H1 (cell line): ENCODE results near the gene MBNL3. TPM values are rescaled to one million over a fixed set of nuclear protein-coding genes. Genes with fewer than 3 reads are reported as not detected.

Source experiments
- CTCF ChIA-PET: fragments of 300-600 bp; sonication (Branson Sonifier 250); formaldehyde crosslinking; loops from one replicate; lab custom pipeline; 2021; ENCODE audit not compliant: partially characterized antibody; lab: Charles Lee
- POLR2A ChIA-PET: fragments of 300-600 bp; sonication (Branson Sonifier 250); formaldehyde crosslinking; loops from one replicate; lab custom pipeline; 2021; ENCODE audit warnings: inconsistent platforms; ENCODE audit not compliant: partially characterized antibody; lab: Charles Lee
- DNase-seq, 2 experiments: peaks; one replicate each; pipeline versions ENCODE4 v3.0.0 to v3.0.0-alpha.2; 2010 to 2022; ENCODE audit warnings: low spot score in 2 of 2, low read depth in 1 of 2, mixed read lengths in 1 of 2
- FAIRE-seq: peaks from 2 replicates; lab custom pipeline; 2011; peaks lifted over from hg19 to GRCh38; lab: Jason Lieb, UNC
- H2AFZ ChIP-seq: 2 replicates; pipeline ENCODE4 v1.8.1; 2012; ENCODE audit warnings: low read length, inconsistent platforms
- H2AK5ac ChIP-seq: 2 replicates; pipeline ENCODE4 v1.6.1; 2013; ENCODE audit warnings: low read depth, low read length
- H2BK120ac ChIP-seq: replicated peaks from 2 replicates; pipeline ENCODE3; 2013; ENCODE audit warnings: low read depth, low read length, inconsistent platforms
- H2BK12ac ChIP-seq: 2 replicates; pipeline ENCODE4 v1.6.1; 2013; ENCODE audit warnings: low read depth, low read length
- H2BK15ac ChIP-seq: 2 replicates; pipeline ENCODE4 v1.6.1; 2013; ENCODE audit warnings: low read length
- H2BK20ac ChIP-seq: 2 replicates; pipeline ENCODE4 v1.6.1; 2013; ENCODE audit warnings: low read length
- H2BK5ac ChIP-seq: 2 replicates; pipeline ENCODE4 v1.6.1; 2013; ENCODE audit warnings: low read depth, low read length
- H3K14ac ChIP-seq: 2 replicates; pipeline ENCODE4 v1.6.1; 2013; ENCODE audit warnings: inconsistent platforms; ENCODE audit not compliant: insufficient read length
- H3K18ac ChIP-seq: 2 replicates; pipeline ENCODE4 v1.6.1; 2013; ENCODE audit warnings: low read length; ENCODE audit errors: extremely low read depth
- H3K23ac ChIP-seq: 2 replicates; pipeline ENCODE4 v1.6.1; 2013; ENCODE audit warnings: inconsistent platforms; ENCODE audit not compliant: insufficient read length
- H3K23me2 ChIP-seq: 2 replicates; pipeline ENCODE4 v1.6.1; 2013; ENCODE audit warnings: low read depth, low read length
- H3K27ac ChIP-seq: 2 replicates; pipeline ENCODE4 v1.6.1; 2011; ENCODE audit warnings: low read depth, low read length, inconsistent platforms
- H3K27me3 ChIP-seq, 4 experiments: replicated peaks in 1 of 4; 1 replicate in 1 of 4; 2 replicates in 3 of 4; pipeline versions ENCODE4 v1.6.1 to v1.8.1; 2011 to 2013; ENCODE audit warnings: low read length in 3 of 4, mild to moderate bottlenecking in 3 of 4, inconsistent platforms in 2 of 4, mixed read lengths in 2 of 4, moderate library complexity in 1 of 4; ENCODE audit not compliant: control insufficient read depth in 3 of 4, insufficient read depth in 3 of 4; ENCODE audit errors: extremely low read depth in 1 of 4
- H3K36me3 ChIP-seq, 4 experiments: 2 replicates each; pipeline versions ENCODE4 v1.6.1 to v1.8.1; 2011 to 2013; ENCODE audit warnings: mild to moderate bottlenecking in 4 of 4, low read length in 3 of 4, moderate library complexity in 2 of 4, control low read depth in 1 of 4, inconsistent platforms in 1 of 4; ENCODE audit not compliant: insufficient read depth in 4 of 4, control insufficient read depth in 2 of 4
- H3K4ac ChIP-seq: replicated peaks from 2 replicates; pipeline ENCODE3; 2013; ENCODE audit warnings: low read length, low read depth, mixed read lengths, inconsistent platforms; ENCODE audit not compliant: insufficient read length
- H3K4me1 ChIP-seq, 4 experiments: replicated peaks in 1 of 4; 1 replicate in 1 of 4; 2 replicates in 3 of 4; pipeline versions ENCODE4 v1.6.1 to v1.8.1; 2011 to 2013; ENCODE audit warnings: low read length in 3 of 4, inconsistent platforms in 2 of 4, mixed read lengths in 1 of 4; ENCODE audit not compliant: insufficient read depth in 4 of 4, control insufficient read depth in 3 of 4
- H3K4me2 ChIP-seq, 2 experiments: 2 replicates each; pipeline versions ENCODE4 v1.6.1 to v1.8.1; 2011 to 2013; ENCODE audit warnings: low read depth in 2 of 2, low read length in 2 of 2, control low read depth in 1 of 2, inconsistent platforms in 1 of 2, mild to moderate bottlenecking in 1 of 2; ENCODE audit not compliant: insufficient read depth in 1 of 2
- H3K4me3 ChIP-seq, 4 experiments: fragments of 200-600, 300-600 bp in 1 of 4; sonication (generic), shearing (Covaris generic), sonication (Bioruptor Twin) in 1 of 4; 2 replicates each; pipeline versions ENCODE4 v1.5.1 to v1.8.1; 2011 to 2016; ENCODE audit warnings: low read length in 4 of 4, low read depth in 3 of 4, control low read depth in 2 of 4, inconsistent platforms in 2 of 4, mild to moderate bottlenecking in 2 of 4, mixed read lengths in 1 of 4, moderate library complexity in 1 of 4; ENCODE audit not compliant: insufficient read depth in 2 of 4; ENCODE audit errors: extremely low read depth in 1 of 4
- H3K56ac ChIP-seq: replicated peaks from 2 replicates; pipeline ENCODE3; 2013; ENCODE audit warnings: low read depth, mild to moderate bottlenecking, mixed read lengths, low read length, inconsistent platforms; ENCODE audit not compliant: insufficient read length
- H3K79me1 ChIP-seq: 2 replicates; pipeline ENCODE4 v1.6.1; 2013; ENCODE audit warnings: low read depth, low read length, control low read depth
- H3K79me2 ChIP-seq, 2 experiments: 2 replicates each; pipeline versions ENCODE4 v1.6.1 to v1.8.1; 2012 to 2013; ENCODE audit warnings: low read length in 2 of 2, mild to moderate bottlenecking in 2 of 2, inconsistent platforms in 1 of 2; ENCODE audit not compliant: insufficient read depth in 2 of 2, control insufficient read depth in 1 of 2
- H3K9ac ChIP-seq, 4 experiments: replicated peaks in 1 of 4; 1 replicate in 1 of 4; 2 replicates in 3 of 4; pipeline versions ENCODE4 v1.6.1 to v1.8.1; 2011 to 2013; ENCODE audit warnings: low read depth in 3 of 4, low read length in 3 of 4, control low read depth in 2 of 4, mild to moderate bottlenecking in 2 of 4, moderate library complexity in 2 of 4, inconsistent platforms in 1 of 4; ENCODE audit errors: extremely low read depth in 1 of 4
- H3K9me3 ChIP-seq, 2 experiments: 2 replicates each; pipeline versions ENCODE4 v1.6.1 to v1.8.1; 2012 to 2013; ENCODE audit warnings: mild to moderate bottlenecking in 2 of 2, moderate library complexity in 2 of 2, control low read depth in 1 of 2, inconsistent platforms in 1 of 2, low read depth in 1 of 2, low read length in 1 of 2, mixed read lengths in 1 of 2; ENCODE audit not compliant: insufficient read depth in 2 of 2
- H4K20me1 ChIP-seq, 2 experiments: replicated peaks in 1 of 2; 2 replicates each; pipeline versions ENCODE3 to v1.8.1; 2011 to 2013; ENCODE audit warnings: inconsistent platforms in 2 of 2, low read length in 2 of 2, mild to moderate bottlenecking in 1 of 2; ENCODE audit not compliant: insufficient read depth in 2 of 2, control insufficient read depth in 1 of 2
- H4K5ac ChIP-seq: 2 replicates; pipeline ENCODE4 v1.6.1; 2013; ENCODE audit warnings: low read length, low read depth, mixed read lengths, inconsistent platforms; ENCODE audit not compliant: insufficient read length
- H4K8ac ChIP-seq: 2 replicates; pipeline ENCODE4 v1.8.0; 2013; ENCODE audit warnings: mild to moderate bottlenecking, moderate library complexity, low read length, inconsistent platforms; ENCODE audit not compliant: insufficient read depth; ENCODE audit errors: extremely low read depth
- H4K91ac ChIP-seq: replicated peaks from 2 replicates; pipeline ENCODE3; 2013; ENCODE audit warnings: low read length, mixed read lengths, inconsistent platforms; ENCODE audit not compliant: insufficient read length
- CTBP2 ChIP-seq: IDR thresholded peaks from 2 replicates; pipeline ENCODE4 v1.7.0; 2011; ENCODE audit warnings: borderline replicate concordance, mild to moderate bottlenecking, moderate library complexity, mixed read lengths, low read length; ENCODE audit not compliant: insufficient read depth, insufficient read length
- GABPA ChIP-seq: IDR thresholded peaks from 2 replicates; pipeline ENCODE4 v1.6.1; 2011; ENCODE audit warnings: mild to moderate bottlenecking, low read length, moderate library complexity, borderline replicate concordance; ENCODE audit not compliant: insufficient read depth
- KDM4A ChIP-seq: IDR thresholded peaks from one replicate; pipeline ENCODE4 v1.7.1; 2012; ENCODE audit warnings: low read depth, mild to moderate bottlenecking, moderate library complexity, low read length, inconsistent platforms; ENCODE audit not compliant: severe bottlenecking
- RXRA ChIP-seq: IDR thresholded peaks from 2 replicates; pipeline ENCODE4 v1.6.1; 2011; ENCODE audit warnings: low read depth, mild to moderate bottlenecking, low read length, moderate library complexity; ENCODE audit not compliant: insufficient read depth
- SIX5 ChIP-seq: IDR thresholded peaks from 2 replicates; pipeline ENCODE4 v1.6.1; 2011; ENCODE audit warnings: mild to moderate bottlenecking, low read depth, low read length
- SUZ12 ChIP-seq: fragments of 200-600 bp; sonication (generic); IDR thresholded peaks from 2 replicates; pipeline ENCODE4 v1.6.1; 2012; ENCODE audit warnings: mild to moderate bottlenecking, inconsistent platforms, low read length, moderate library complexity, mixed read lengths
- TBP ChIP-seq: IDR thresholded peaks from 2 replicates; pipeline ENCODE4 v1.6.1; 2011; ENCODE audit warnings: low read depth, low read length, improper control_type of control experiment
- WGBS, 2 experiments: shearing (Covaris generic) in 1 of 2; methylation state at CpG; one replicate each; pipeline versions ENCODE4 v1.1.6 to v1.1.7; 2013 to 2015; ENCODE audit warnings: low lambda C conversion rate in 2 of 2, mixed read lengths in 2 of 2, inconsistent platforms in 1 of 2, low coverage in 1 of 2, missing lambda C conversion rate in 1 of 2; ENCODE audit not compliant: insufficient replicate concordance in 2 of 2, insufficient coverage in 1 of 2, insufficient read length in 1 of 2; ENCODE audit errors: extremely low coverage in 1 of 2, missing lambda C conversion rate in 1 of 2; 5-methylcytosine and 5-hydroxymethylcytosine counted together
- polyA plus RNA-seq, 7 experiments: library from polyadenylated mRNA; depleted of rRNA in 3 of 7; stranded (reverse) in 5 of 7; unstranded in 2 of 7; fragments of >200 nt in 5 of 7; fragments of 200-250 nt in 2 of 7; gene quantifications; 1 replicate in 5 of 7; 2 replicates in 1 of 7; 4 replicates in 1 of 7; pipeline versions ENCODE4 v1.2.1 to v1.2.3, GENCODE V29; 2011 to 2013; ENCODE audit warnings: missing spikeins in 2 of 7, mixed read lengths in 2 of 7
- total RNA-seq: library from RNA; stranded (reverse); fragmentation: NEBNext Ultra II Directional; extraction: Animal tissue kit (Norgen Biotek cat#: 25700); gene quantifications from 2 replicates; pipeline ENCODE4 v1.2.1, GENCODE V29; 2021

Gene MBNL3
- total and polyA plus RNA-seq, 2 of the 8 experiments (the other 6 are each of a cell fraction or from before 2014, with no cell fraction given): 3.5 to 4.3 TPM

DNA sequence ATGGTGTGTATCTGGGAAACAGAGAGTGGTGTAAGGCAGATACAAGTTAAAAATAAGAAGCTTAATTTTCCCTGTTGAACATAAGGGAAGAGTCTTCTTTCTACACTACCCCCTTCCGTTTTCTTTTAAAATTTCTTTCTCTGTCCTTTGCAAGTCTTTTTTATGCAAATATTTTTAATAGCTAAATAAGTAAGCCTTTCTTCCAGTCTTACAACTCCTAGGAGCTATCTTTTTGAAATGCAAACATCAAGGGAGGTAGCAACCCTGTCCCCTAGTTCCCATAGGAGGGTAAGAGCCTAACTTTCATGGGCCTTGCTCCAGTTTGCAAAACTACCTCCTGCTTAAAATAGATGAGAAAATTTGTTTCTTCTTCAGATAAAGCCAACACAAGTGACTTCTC lies 121.5 kb downstream of the MBNL3 start:
- no peak for FAIRE-seq
- H3K4me2 ChIP-seq: 0 out of 4 replicates have a peak overlapping the region, but pooled peaks of 1 of the 2 experiments have one; percentile 2
- WGBS, 2 experiments: 0% methylated on average over 1 of the region's 1 CpG; no CpG with 5 or more reads in 1 of the 2 experiments

More for the DNA sequence above, 121.5 kb downstream of the MBNL3 start:
- Histone ChIP-seq H3K9ac (no peak overlapping the region), H3K4ac (no peak overlapping the region), H3K36me3 (peaks cover 0 to 2% (median 0%) of the 10 kb centered on the region in 4 experiments; a peak in 1 of 8 replicates), H3K56ac (no peak overlapping the region), H2BK12ac (no peak overlapping the region), H4K5ac (no peak overlapping the region), H2BK20ac (no peak overlapping the region), H2AFZ (no peak overlapping the region), H2BK15ac (no peak overlapping the region), H3K9me3 (no peaks in the 10 kb centered on the region), H4K20me1 (peaks cover 0 to 6% of the 10 kb centered on the region in 2 experiments), H3K18ac (no peak overlapping the region), H3K23ac (no peak overlapping the region), H3K14ac (no peak overlapping the region), H4K91ac (no peak overlapping the region), H4K8ac (no peak overlapping the region), H3K4me1 (peaks cover 0 to 4% (median 1%) of the 10 kb centered on the region in 4 experiments; a peak in 3 of 7 replicates), H2AK5ac (no peak overlapping the region), H3K23me2 (no peaks in the 10 kb centered on the region; the same call in 1 of the 2 replicates), H3K27me3 (peaks cover 12 to 44% (median 31%) of the 10 kb centered on the region in 4 experiments), H2BK5ac (no peak overlapping the region), H3K4me3 (no peak overlapping the region), H3K79me1 (no peaks in the 10 kb centered on the region), H2BK120ac (no peak overlapping the region), H3K79me2 (no peaks in the 10 kb centered on the region), H3K27ac (no peak overlapping the region)
- ChIA-PET CTCF (interaction anchor here (1.0 kb wide), 1 partner anchor 246 kb away, joined by 4 read pairs; no protein-coding TSS in a partner anchor), POLR2A (no interaction called here)
- DNase-seq: no peak
- TF ChIP-seq SIX5 (no peak), SUZ12 (no peak), GABPA (no peak), KDM4A (no peak), CTBP2 (no peak), TBP (no peak), RXRA (no peak)
